AG04449 (cell line): Measurements from ENCODE around the gene NRG2.

Experiments used
- CTCF ChIA-PET: fragments of 350-600 bp; formaldehyde crosslinking; extraction: SDS; loops from one replicate; lab custom pipeline; 2021; ENCODE audit warnings: antibody characterized with exemption; lab: Yijun Ruan, JAX
- POLR2A ChIA-PET: fragments of 400-600, 350-600 bp; formaldehyde crosslinking; extraction: SDS; loops from one replicate; lab custom pipeline; 2020; ENCODE audit warnings: antibody characterized with exemption, inconsistent platforms; lab: Yijun Ruan, JAX
- DNase-seq: peaks from one replicate; pipeline ENCODE4 v3.0.0-alpha.2; 2010; ENCODE audit warnings: low read depth, low spot score
- H3K4me3 ChIP-seq: 2 replicates; pipeline ENCODE4 v1.5.1; 2011; ENCODE audit warnings: low read depth, mild to moderate bottlenecking, control low read depth, low read length
- TF ChIP-seq, protein P1 (sequence below): IDR thresholded peaks from one replicate; pipeline ENCODE4 v1.5.1; 2011; ENCODE audit warnings: mild to moderate bottlenecking, moderate library complexity, low read length, control low read depth, inconsistent platforms; ENCODE audit not compliant: insufficient read depth; ENCODE audit errors: missing control alignments

Gene NRG2

DNA sequence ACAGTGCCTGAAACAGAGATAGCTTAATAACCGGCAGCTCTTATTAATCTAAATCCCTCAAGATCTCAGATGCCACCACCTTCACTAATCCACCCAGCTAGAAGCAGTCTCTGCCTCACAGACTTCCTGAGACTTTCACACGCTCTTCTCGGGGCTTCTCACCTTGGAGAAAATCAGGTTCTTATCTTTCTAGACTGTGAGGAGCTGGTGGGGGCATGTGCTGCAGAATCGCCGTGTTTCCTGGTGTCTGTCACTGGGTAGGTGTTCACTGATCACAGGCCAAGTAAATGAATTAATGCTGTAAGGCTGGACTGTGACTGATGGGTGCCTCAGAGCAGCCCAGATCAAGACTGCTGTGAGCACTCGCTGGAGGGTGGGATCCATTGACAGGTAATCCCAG lies 145.8 kb downstream of the NRG2 start:
- TF ChIP-seq, protein P1, sequence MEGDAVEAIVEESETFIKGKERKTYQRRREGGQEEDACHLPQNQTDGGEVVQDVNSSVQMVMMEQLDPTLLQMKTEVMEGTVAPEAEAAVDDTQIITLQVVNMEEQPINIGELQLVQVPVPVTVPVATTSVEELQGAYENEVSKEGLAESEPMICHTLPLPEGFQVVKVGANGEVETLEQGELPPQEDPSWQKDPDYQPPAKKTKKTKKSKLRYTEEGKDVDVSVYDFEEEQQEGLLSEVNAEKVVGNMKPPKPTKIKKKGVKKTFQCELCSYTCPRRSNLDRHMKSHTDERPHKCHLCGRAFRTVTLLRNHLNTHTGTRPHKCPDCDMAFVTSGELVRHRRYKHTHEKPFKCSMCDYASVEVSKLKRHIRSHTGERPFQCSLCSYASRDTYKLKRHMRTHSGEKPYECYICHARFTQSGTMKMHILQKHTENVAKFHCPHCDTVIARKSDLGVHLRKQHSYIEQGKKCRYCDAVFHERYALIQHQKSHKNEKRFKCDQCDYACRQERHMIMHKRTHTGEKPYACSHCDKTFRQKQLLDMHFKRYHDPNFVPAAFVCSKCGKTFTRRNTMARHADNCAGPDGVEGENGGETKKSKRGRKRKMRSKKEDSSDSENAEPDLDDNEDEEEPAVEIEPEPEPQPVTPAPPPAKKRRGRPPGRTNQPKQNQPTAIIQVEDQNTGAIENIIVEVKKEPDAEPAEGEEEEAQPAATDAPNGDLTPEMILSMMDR: no peak
- H3K4me3 ChIP-seq: no peak overlapping the region
- ChIA-PET CTCF (no interaction called here), POLR2A (no interaction called here)
- no peak for DNase-seq

DNA sequence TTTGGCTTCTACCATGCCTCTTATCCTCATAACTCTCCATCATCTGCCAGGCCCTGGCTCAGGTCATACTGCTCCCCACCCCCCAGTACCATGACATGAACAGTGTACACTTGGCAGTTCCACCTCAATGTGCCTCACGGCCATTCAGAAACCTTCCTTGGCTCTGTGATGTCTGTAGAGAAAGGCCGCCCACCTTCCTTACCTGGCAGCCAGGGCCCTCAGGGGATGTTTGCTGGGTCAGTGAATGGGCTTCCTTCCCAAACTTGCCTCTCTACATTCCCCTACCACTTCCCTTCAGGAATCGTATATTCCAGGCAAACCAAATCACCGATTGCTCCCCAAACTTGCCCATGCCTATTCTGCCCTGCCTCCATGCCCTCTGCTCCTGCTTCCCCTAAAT lies 146.4 kb downstream of the NRG2 start:
- H3K4me3 ChIP-seq: no peak overlapping the region
- DNase-seq: no peak
- TF ChIP-seq, protein P1: no peak
- ChIA-PET CTCF (no interaction called here), POLR2A (no interaction called here)

DNA sequence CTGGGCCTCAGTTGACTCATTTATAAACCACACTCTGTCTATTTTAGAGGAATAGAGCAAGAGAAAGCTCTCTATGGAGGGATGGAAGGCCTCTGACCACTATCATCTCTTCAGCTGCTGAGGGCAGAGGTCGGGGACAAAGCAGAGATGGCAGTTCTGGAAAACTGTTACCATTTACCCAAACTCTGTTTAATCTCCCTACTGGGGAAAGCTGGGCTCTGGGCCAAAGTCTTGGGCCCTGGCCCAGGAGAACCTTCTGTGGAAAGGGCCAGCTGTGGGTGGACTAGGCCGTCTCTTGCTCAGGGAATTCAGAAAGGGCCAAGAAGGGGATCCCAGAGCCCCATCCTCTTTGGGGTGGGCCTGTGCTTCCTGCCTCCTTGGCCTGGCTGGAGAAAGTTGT lies 147.5 kb downstream of the NRG2 start:
- CTCF ChIA-PET: no interaction called here
- POLR2A ChIA-PET: no interaction called here
- H3K4me3 ChIP-seq: no peak overlapping the region
- TF ChIP-seq, protein P1: no peak
- DNase-seq: no peak

DNA sequence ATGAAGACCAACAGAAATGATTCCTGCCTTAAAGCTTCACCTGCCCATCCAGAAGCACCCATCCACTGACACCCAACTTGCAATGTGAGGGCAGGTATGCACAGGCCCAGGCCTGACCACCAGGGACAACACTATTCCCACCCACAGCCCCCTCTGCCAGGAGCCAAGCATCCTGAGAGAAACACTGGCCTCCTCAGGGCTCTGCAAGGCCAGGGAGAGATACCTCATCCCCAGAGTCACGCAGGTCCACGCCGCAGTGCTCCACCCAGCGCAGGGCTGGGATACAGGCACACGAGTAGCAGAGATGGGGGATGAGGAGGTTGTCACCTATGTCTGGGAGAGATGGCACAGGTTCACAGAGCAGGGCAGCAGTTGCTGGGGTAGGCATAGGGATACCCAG lies 148.1 kb downstream of the NRG2 start:
- POLR2A ChIA-PET: no interaction called here
- CTCF ChIA-PET: no interaction called here
- no peak for DNase-seq

DNA sequence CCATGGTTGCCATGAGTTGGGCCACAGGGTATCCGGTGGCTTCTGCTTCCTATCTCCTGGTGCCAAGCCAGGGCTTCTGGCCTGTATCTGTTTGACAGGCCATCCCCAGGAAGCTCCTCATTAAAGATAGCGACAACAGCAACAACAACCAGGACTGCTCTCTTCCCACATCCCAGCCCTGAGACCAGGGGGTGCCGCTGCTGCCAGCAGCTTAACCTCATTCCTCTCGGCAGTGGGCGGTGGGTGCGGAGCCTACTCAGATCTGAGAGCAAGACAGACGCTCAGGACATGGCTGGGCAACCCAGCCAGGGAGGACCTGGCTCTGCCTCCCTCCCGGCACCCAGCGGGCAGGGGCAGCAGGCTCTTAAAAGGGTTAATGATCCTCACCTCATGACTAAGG lies 149.2 kb downstream of the NRG2 start:
- DNase-seq: no peak
- CTCF ChIA-PET: interaction anchor here (1.5 kb wide), 1 partner anchor 75 kb away, joined by 8 read pairs; no protein-coding TSS in a partner anchor
- POLR2A ChIA-PET: no interaction called here
- H3K4me3 ChIP-seq: no peak overlapping the region
- TF ChIP-seq, protein P1: no peak

More for the DNA sequence above, 148.1 kb downstream of the NRG2 start:
- no peak overlapping the region for H3K4me3 ChIP-seq
- TF ChIP-seq, protein P1: no peak

DNA sequence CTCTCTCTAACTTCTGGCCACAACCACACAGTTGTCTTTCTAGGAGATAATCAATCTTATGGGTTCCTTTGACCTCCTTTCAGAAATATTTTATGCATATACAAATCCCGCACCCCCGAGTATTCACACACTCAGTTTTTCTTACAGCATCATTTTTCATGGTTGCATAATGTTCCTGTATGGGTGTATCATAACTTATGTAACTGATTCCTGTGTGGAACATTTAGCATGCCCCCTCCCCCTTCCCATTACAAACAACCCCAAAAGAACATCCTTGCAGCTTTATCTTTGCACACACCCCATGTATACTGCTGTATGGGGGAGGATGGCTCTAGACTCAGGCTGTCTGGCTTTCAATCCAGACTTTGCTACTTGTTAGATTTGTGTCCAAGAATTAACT lies 153.7 kb downstream of the NRG2 start:
- ChIA-PET POLR2A (no interaction called here), CTCF (interaction anchor here (0.9 to 1.5 kb wide), 4 partner anchors 10 to 102 kb away, joined by 3 to 5 read pairs (median 3); no protein-coding TSS in a partner anchor)
- H3K4me3 ChIP-seq: no peak overlapping the region
- TF ChIP-seq, protein P1: no peak
- no peak for DNase-seq
